GM23338 (cell line): ENCODE data around the gene TTC27. TPM values are rescaled to one million over a fixed set of nuclear protein-coding genes. Genes with fewer than 3 reads are reported as not detected.

ENCODE experiments used
- ATAC-seq: fragments of 200-7000 bp; cut with Tn5 transposase; 3 replicates; pipeline ENCODE4 v1.9.1; 2020
- DNase-seq: peaks from one replicate; pipeline ENCODE4 v3.0.0-alpha.2; 2015; ENCODE audit warnings: low spot score
- H2AFZ ChIP-seq: fragments of 200-600 bp; sonication (generic); 2 replicates; pipeline ENCODE4 v1.8.0; 2016; ENCODE audit warnings: antibody characterized with exemption, mild to moderate bottlenecking, moderate library complexity
- H3F3A ChIP-seq: fragments of 200-600 bp; sonication (generic); replicated peaks from 2 replicates; pipeline ENCODE4 v1.8.0; 2017; ENCODE audit warnings: antibody characterized with exemption, mixed run types, low read depth
- H3K27ac ChIP-seq: fragments of 200-600 bp; sonication (generic); 2 replicates; pipeline ENCODE4 v1.6.1; 2016; ENCODE audit warnings: low read depth
- H3K27me3 ChIP-seq: fragments of 200-600 bp; sonication (generic); 2 replicates; pipeline ENCODE4 v1.8.0; 2016; ENCODE audit warnings: mild to moderate bottlenecking, mixed run types, moderate library complexity; ENCODE audit not compliant: insufficient read depth
- H3K36me3 ChIP-seq: fragments of 200-600 bp; sonication (generic); 2 replicates; pipeline ENCODE4 v1.8.0; 2016; ENCODE audit warnings: mild to moderate bottlenecking; ENCODE audit not compliant: insufficient read depth
- H3K4me1 ChIP-seq: fragments of 200-600 bp; sonication (generic); 2 replicates; pipeline ENCODE4 v1.8.0; 2016; ENCODE audit warnings: mild to moderate bottlenecking, moderate library complexity; ENCODE audit not compliant: insufficient read depth
- H3K4me2 ChIP-seq: fragments of 200-600 bp; sonication (generic); 2 replicates; pipeline ENCODE4 v1.7.1; 2017; ENCODE audit warnings: mixed run types
- H3K4me3 ChIP-seq: fragments of 200-600 bp; sonication (generic); 2 replicates; pipeline ENCODE4 v1.6.1; 2016; ENCODE audit warnings: mixed run types
- H3K79me2 ChIP-seq: fragments of 200-600 bp; sonication (generic); replicated peaks from 2 replicates; pipeline ENCODE4 v1.8.0; 2017; ENCODE audit warnings: mild to moderate bottlenecking; ENCODE audit not compliant: insufficient read depth
- H3K9me2 ChIP-seq: fragments of 200-600 bp; sonication (generic); 2 replicates; pipeline ENCODE4 v1.8.0; 2017; ENCODE audit not compliant: insufficient read depth
- H4K20me1 ChIP-seq: fragments of 200-600 bp; sonication (generic); replicated peaks from 2 replicates; pipeline ENCODE4 v1.8.0; 2017; ENCODE audit warnings: mild to moderate bottlenecking; ENCODE audit not compliant: insufficient read depth
- H3K27ac Mint-ChIP-seq: 2 replicates; pipeline ENCODE4 v1.8.0; 2020; ENCODE audit warnings: inconsistent platforms, mild to moderate bottlenecking, moderate library complexity, mixed read lengths
- H3K27me3 Mint-ChIP-seq: 3 replicates; pipeline ENCODE4 v1.8.0; 2022; ENCODE audit warnings: low read depth, mild to moderate bottlenecking, moderate library complexity, mixed read lengths, inconsistent platforms; ENCODE audit not compliant: insufficient read depth, poor library complexity
- H3K36me3 Mint-ChIP-seq: 3 replicates; pipeline ENCODE4 v1.8.0; 2021; ENCODE audit warnings: low read depth, mild to moderate bottlenecking, inconsistent platforms, moderate library complexity, mixed read lengths
- H3K4me1 Mint-ChIP-seq: 3 replicates; pipeline ENCODE4 v1.8.0; 2020; ENCODE audit warnings: mild to moderate bottlenecking, inconsistent platforms, mixed read lengths
- H3K4me3 Mint-ChIP-seq: 3 replicates; pipeline ENCODE4 v1.8.0; 2021; ENCODE audit warnings: moderate library complexity, mild to moderate bottlenecking, inconsistent platforms, mixed read lengths
- H3K9me3 Mint-ChIP-seq: 3 replicates; pipeline ENCODE4 v1.8.0; 2020; ENCODE audit warnings: moderate library complexity, mild to moderate bottlenecking, inconsistent platforms, mixed read lengths
- CREB1 ChIP-seq: fragments of 250-450 bp; sonication (Bioruptor Pico); IDR thresholded peaks from 2 replicates; pipeline ENCODE4 v1.5.0; 2020; ENCODE audit warnings: low read depth, mild to moderate bottlenecking, moderate library complexity
- EZH2 ChIP-seq: fragments of 200-600 bp; sonication (generic); IDR thresholded peaks from one replicate; pipeline ENCODE4 v1.8.0; 2017; ENCODE audit warnings: antibody characterized with exemption, mild to moderate bottlenecking, low read depth; ENCODE audit not compliant: unreplicated experiment
- EZH2phosphoT487 ChIP-seq: fragments of 200-600 bp; sonication (generic); IDR thresholded peaks from one replicate; pipeline ENCODE4 v1.8.1; 2018; ENCODE audit warnings: antibody characterized with exemption; ENCODE audit not compliant: unreplicated experiment
- JUNB ChIP-seq: IDR thresholded peaks from one replicate; pipeline ENCODE4 v1.6.1; 2016; ENCODE audit warnings: antibody characterized with exemption; ENCODE audit not compliant: unreplicated experiment
- NANOG ChIP-seq: IDR thresholded peaks from 2 replicates; pipeline ENCODE4 v1.6.1; 2016; ENCODE audit warnings: antibody characterized with exemption, borderline replicate concordance
- POLR2AphosphoS5 ChIP-seq: IDR thresholded peaks from 2 replicates; pipeline ENCODE4 v1.6.1; 2016; ENCODE audit warnings: antibody characterized with exemption, low read depth
- STAT1 ChIP-seq: IDR thresholded peaks from one replicate; pipeline ENCODE4 v1.6.1; 2016; ENCODE audit warnings: antibody characterized with exemption; ENCODE audit not compliant: unreplicated experiment
- ZNF114 ChIP-seq: fragments of 250-450 bp; sonication (Bioruptor Pico); IDR thresholded peaks from 2 replicates; pipeline ENCODE4 v1.5.0; 2020; ENCODE audit warnings: mild to moderate bottlenecking, moderate library complexity
- ZNF331 ChIP-seq: fragments of 250-450 bp; sonication (Bioruptor Pico); IDR thresholded peaks from 2 replicates; pipeline ENCODE4 v1.5.0; 2020; ENCODE audit warnings: low read depth, mild to moderate bottlenecking, moderate library complexity
- polyA plus RNA-seq: library from polyadenylated mRNA; unstranded; fragments of >200 nt; fragmentation: Nextera tagmentation; extraction: Ambion mirVana; gene quantifications from 2 replicates; pipeline ENCODE4 v1.2.1, GENCODE V29; 2016
- total RNA-seq: library from RNA; depleted of rRNA; stranded (reverse); fragments of >200 nt; shearing (Covaris generic); gene quantifications from 2 replicates; pipeline ENCODE4 v1.2.3, GENCODE V29; 2014
- TF ChIP-seq, protein P1 (sequence below), 2 experiments: fragments of 200-600 bp in 1 of 2; sonication (generic) in 1 of 2; conservative IDR thresholded peaks; 2 replicates each; pipeline versions ENCODE4 v1.5.1 to v1.6.1; 2016 to 2017; ENCODE audit warnings: antibody characterized with exemption in 2 of 2, low read depth in 2 of 2, mild to moderate bottlenecking in 2 of 2, moderate library complexity in 1 of 2
- TF ChIP-seq, protein P2 (sequence below): IDR thresholded peaks from one replicate; pipeline ENCODE4 v1.6.1; 2018; ENCODE audit warnings: antibody characterized with exemption; ENCODE audit not compliant: unreplicated experiment
- TF ChIP-seq, protein P3 (sequence below): fragments of 250-450 bp; sonication (Bioruptor Pico); IDR thresholded peaks from 2 replicates; pipeline ENCODE4 v1.5.0; 2020; ENCODE audit warnings: mild to moderate bottlenecking, moderate library complexity
- TF ChIP-seq, protein P4 (sequence below): IDR thresholded peaks from 2 replicates; pipeline ENCODE4 v1.6.1; 2016; ENCODE audit warnings: antibody characterized with exemption

Gene TTC27
- total and polyA plus RNA-seq, 2 experiments from 2014 or later: 11.8 to 41.3 TPM

DNA sequence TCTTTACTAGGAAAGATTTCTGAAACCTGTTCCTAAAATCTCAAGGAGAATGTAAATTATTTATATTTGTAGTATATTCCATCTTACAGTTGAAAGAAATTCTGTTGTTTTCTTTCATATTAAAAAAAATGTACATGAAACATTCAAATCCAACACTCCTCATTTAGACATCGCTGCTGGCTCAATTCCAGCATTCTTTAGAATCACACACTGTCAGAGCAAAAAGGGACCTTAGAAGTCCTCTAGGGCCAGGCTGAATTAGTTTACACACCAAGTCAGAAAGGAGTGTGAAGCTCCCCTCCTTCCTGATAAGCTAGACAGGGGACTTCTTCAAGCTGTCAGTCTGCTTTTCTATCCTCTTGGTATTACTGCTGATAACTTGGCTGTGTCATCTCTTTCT is 160.3 kb downstream of the TTC27 start:
- TF ChIP-seq CREB1 (CRISPR knock-in tag): no peak
- TF ChIP-seq POLR2AphosphoS5: no peak
- TF ChIP-seq, protein P1, sequence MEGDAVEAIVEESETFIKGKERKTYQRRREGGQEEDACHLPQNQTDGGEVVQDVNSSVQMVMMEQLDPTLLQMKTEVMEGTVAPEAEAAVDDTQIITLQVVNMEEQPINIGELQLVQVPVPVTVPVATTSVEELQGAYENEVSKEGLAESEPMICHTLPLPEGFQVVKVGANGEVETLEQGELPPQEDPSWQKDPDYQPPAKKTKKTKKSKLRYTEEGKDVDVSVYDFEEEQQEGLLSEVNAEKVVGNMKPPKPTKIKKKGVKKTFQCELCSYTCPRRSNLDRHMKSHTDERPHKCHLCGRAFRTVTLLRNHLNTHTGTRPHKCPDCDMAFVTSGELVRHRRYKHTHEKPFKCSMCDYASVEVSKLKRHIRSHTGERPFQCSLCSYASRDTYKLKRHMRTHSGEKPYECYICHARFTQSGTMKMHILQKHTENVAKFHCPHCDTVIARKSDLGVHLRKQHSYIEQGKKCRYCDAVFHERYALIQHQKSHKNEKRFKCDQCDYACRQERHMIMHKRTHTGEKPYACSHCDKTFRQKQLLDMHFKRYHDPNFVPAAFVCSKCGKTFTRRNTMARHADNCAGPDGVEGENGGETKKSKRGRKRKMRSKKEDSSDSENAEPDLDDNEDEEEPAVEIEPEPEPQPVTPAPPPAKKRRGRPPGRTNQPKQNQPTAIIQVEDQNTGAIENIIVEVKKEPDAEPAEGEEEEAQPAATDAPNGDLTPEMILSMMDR (conservative IDR thresholded peaks at IDR 0.05; ENCODE audit: low read depth in 2 of 2): no peak
- TF ChIP-seq, protein P2, sequence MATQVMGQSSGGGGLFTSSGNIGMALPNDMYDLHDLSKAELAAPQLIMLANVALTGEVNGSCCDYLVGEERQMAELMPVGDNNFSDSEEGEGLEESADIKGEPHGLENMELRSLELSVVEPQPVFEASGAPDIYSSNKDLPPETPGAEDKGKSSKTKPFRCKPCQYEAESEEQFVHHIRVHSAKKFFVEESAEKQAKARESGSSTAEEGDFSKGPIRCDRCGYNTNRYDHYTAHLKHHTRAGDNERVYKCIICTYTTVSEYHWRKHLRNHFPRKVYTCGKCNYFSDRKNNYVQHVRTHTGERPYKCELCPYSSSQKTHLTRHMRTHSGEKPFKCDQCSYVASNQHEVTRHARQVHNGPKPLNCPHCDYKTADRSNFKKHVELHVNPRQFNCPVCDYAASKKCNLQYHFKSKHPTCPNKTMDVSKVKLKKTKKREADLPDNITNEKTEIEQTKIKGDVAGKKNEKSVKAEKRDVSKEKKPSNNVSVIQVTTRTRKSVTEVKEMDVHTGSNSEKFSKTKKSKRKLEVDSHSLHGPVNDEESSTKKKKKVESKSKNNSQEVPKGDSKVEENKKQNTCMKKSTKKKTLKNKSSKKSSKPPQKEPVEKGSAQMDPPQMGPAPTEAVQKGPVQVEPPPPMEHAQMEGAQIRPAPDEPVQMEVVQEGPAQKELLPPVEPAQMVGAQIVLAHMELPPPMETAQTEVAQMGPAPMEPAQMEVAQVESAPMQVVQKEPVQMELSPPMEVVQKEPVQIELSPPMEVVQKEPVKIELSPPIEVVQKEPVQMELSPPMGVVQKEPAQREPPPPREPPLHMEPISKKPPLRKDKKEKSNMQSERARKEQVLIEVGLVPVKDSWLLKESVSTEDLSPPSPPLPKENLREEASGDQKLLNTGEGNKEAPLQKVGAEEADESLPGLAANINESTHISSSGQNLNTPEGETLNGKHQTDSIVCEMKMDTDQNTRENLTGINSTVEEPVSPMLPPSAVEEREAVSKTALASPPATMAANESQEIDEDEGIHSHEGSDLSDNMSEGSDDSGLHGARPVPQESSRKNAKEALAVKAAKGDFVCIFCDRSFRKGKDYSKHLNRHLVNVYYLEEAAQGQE: no peak
- no peak for TF ChIP-seq NANOG
- TF ChIP-seq ZNF114 (CRISPR knock-in tag): no peak
- TF ChIP-seq EZH2phosphoT487: no peak
- no peak for TF ChIP-seq ZNF331 (CRISPR knock-in tag)
- TF ChIP-seq, protein P3, sequence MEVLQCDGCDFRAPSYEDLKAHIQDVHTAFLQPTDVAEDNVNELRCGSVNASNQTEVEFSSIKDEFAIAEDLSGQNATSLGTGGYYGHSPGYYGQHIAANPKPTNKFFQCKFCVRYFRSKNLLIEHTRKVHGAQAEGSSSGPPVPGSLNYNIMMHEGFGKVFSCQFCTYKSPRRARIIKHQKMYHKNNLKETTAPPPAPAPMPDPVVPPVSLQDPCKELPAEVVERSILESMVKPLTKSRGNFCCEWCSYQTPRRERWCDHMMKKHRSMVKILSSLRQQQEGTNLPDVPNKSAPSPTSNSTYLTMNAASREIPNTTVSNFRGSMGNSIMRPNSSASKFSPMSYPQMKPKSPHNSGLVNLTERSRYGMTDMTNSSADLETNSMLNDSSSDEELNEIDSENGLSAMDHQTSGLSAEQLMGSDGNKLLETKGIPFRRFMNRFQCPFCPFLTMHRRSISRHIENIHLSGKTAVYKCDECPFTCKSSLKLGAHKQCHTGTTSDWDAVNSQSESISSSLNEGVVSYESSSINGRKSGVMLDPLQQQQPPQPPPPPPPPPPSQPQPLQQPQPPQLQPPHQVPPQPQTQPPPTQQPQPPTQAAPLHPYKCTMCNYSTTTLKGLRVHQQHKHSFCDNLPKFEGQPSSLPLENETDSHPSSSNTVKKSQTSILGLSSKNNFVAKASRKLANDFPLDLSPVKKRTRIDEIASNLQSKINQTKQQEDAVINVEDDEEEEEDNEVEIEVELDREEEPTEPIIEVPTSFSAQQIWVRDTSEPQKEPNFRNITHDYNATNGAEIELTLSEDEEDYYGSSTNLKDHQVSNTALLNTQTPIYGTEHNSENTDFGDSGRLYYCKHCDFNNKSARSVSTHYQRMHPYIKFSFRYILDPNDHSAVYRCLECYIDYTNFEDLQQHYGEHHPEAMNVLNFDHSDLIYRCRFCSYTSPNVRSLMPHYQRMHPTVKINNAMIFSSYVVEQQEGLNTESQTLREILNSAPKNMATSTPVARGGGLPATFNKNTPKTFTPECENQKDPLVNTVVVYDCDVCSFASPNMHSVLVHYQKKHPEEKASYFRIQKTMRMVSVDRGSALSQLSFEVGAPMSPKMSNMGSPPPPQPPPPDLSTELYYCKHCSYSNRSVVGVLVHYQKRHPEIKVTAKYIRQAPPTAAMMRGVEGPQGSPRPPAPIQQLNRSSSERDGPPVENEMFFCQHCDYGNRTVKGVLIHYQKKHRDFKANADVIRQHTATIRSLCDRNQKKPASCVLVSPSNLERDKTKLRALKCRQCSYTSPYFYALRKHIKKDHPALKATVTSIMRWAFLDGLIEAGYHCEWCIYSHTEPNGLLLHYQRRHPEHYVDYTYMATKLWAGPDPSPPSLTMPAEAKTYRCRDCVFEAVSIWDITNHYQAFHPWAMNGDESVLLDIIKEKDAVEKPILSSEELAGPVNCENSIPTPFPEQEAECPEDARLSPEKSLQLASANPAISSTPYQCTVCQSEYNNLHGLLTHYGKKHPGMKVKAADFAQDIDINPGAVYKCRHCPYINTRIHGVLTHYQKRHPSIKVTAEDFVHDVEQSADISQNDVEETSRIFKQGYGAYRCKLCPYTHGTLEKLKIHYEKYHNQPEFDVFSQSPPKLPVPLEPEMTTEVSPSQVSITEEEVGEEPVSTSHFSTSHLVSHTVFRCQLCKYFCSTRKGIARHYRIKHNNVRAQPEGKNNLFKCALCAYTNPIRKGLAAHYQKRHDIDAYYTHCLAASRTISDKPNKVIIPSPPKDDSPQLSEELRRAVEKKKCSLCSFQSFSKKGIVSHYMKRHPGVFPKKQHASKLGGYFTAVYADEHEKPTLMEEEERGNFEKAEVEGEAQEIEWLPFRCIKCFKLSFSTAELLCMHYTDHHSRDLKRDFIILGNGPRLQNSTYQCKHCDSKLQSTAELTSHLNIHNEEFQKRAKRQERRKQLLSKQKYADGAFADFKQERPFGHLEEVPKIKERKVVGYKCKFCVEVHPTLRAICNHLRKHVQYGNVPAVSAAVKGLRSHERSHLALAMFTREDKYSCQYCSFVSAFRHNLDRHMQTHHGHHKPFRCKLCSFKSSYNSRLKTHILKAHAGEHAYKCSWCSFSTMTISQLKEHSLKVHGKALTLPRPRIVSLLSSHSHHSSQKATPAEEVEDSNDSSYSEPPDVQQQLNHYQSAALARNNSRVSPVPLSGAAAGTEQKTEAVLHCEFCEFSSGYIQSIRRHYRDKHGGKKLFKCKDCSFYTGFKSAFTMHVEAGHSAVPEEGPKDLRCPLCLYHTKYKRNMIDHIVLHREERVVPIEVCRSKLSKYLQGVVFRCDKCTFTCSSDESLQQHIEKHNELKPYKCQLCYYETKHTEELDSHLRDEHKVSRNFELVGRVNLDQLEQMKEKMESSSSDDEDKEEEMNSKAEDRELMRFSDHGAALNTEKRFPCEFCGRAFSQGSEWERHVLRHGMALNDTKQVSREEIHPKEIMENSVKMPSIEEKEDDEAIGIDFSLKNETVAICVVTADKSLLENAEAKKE (CRISPR knock-in tag): no peak
- no peak for TF ChIP-seq EZH2
- TF ChIP-seq, protein P4, sequence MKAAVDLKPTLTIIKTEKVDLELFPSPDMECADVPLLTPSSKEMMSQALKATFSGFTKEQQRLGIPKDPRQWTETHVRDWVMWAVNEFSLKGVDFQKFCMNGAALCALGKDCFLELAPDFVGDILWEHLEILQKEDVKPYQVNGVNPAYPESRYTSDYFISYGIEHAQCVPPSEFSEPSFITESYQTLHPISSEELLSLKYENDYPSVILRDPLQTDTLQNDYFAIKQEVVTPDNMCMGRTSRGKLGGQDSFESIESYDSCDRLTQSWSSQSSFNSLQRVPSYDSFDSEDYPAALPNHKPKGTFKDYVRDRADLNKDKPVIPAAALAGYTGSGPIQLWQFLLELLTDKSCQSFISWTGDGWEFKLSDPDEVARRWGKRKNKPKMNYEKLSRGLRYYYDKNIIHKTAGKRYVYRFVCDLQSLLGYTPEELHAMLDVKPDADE: no peak
- TF ChIP-seq JUNB: no peak
- TF ChIP-seq STAT1: no peak
- Histone ChIP-seq H3K27me3 (no peaks in the 10 kb centered on the region), H4K20me1 (no peaks in the 10 kb centered on the region; the same call in 1 of the 2 replicates), H3K4me1 (no peaks in the 10 kb centered on the region), H3K27ac (no peak overlapping the region), H2AFZ (no peak overlapping the region), H3F3A (no peaks in the 10 kb centered on the region), H3K9me2 (no peaks in the 10 kb centered on the region), H3K4me2 (no peak overlapping the region), H3K36me3 (no peaks in the 10 kb centered on the region), H3K79me2 (no peaks in the 10 kb centered on the region), H3K4me3 (no peak overlapping the region)
- DNase-seq (no peak), ATAC-seq (no peak)
- Mint-ChIP-seq H3K27ac (no peak overlapping the region), H3K27me3 (no peaks in the 10 kb centered on the region), H3K36me3 (no peaks in the 10 kb centered on the region; the same call in 1 of the 3 replicates), H3K4me3 (no peak overlapping the region), H3K4me1 (peaks cover 5% of the 10 kb centered on the region; the same call in 2 of the 3 replicates), H3K9me3 (no peaks in the 10 kb centered on the region)
